GM12801 (cell line): Measurements from ENCODE around the gene ITGA7.

ENCODE experiments used
- CTCF ChIP-seq: IDR thresholded peaks from one replicate; pipeline ENCODE4 v1.5.1; 2011; ENCODE audit warnings: control low read depth; ENCODE audit not compliant: insufficient read length; ENCODE audit errors: extremely low read depth

The ITGA7 gene

GRCh38 chr12:55724940-55725309 lies 17.2 kb upstream of the ITGA7 start:
- TF ChIP-seq CTCF, result no peak

- no peak for TF ChIP-seq CTCF
These were observed 16.7 kb upstream of the ITGA7 start for GRCh38 chr12:55724226-55724939.

- TF ChIP-seq CTCF, result no peak
These were observed 16.0 kb upstream of the ITGA7 start for GRCh38 chr12:55723516-55724225.

- TF ChIP-seq CTCF, result no peak
These were observed 15.2 kb upstream of the ITGA7 start for GRCh38 chr12:55722948-55723347.

GRCh38 chr12:55721601-55722213 lies 14.0 kb upstream of the ITGA7 start:
- TF ChIP-seq CTCF, result no peak

- no peak for TF ChIP-seq CTCF
These were observed 13.3 kb upstream of the ITGA7 start for GRCh38 chr12:55720894-55721444.

- no peak for TF ChIP-seq CTCF
These were observed 12.4 kb upstream of the ITGA7 start, which contains the start of gene RDH5 for GRCh38 chr12:55720071-55720564. TSS of gene RDH5 (plus strand) at chr12:55720393. CDS start at chr12:55721185, 792 bp downstream.
